ENCODE data around the gene ITPRIP.

The ITPRIP gene

DNA sequence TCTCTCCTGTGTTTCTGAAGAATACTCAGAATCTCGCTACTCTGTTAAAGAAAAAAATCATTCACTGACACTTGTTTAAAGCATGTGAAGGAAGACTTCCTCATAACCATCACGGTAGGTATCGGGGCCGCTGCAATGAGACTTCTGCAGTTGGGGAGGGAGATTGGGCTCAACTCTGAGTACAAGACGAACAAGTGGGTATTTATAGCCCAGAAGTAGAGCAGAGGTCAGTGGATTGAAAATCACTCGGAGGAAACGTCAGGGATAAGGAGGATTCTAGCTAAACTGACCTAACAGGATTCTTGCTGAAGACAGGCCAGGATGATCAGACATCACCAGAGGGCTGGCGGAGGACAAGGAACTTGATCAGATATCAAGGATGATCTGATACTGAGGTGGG is 33.3 kb downstream of the ITPRIP start:
- no peak for DNase-seq

DNA sequence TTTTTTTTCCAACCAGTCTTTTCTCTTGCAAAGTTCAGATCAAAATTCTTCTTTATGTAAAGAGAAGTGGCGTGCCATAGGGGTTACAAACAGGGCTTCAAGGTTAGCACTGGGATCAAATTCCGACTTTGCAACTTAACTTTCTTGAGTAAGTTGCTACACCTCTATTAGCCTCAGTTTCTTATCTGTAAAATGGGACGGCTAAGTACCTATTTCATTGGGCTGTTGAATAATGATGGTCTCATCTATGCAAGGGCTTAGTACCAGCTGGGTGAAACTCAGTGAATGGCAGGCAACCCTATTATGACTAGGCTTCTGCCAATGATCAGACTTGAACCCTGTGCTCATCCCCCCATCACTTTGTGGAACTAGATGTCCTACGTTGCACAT is 33.9 kb downstream of the ITPRIP start:
- no peak for DNase-seq

DNA sequence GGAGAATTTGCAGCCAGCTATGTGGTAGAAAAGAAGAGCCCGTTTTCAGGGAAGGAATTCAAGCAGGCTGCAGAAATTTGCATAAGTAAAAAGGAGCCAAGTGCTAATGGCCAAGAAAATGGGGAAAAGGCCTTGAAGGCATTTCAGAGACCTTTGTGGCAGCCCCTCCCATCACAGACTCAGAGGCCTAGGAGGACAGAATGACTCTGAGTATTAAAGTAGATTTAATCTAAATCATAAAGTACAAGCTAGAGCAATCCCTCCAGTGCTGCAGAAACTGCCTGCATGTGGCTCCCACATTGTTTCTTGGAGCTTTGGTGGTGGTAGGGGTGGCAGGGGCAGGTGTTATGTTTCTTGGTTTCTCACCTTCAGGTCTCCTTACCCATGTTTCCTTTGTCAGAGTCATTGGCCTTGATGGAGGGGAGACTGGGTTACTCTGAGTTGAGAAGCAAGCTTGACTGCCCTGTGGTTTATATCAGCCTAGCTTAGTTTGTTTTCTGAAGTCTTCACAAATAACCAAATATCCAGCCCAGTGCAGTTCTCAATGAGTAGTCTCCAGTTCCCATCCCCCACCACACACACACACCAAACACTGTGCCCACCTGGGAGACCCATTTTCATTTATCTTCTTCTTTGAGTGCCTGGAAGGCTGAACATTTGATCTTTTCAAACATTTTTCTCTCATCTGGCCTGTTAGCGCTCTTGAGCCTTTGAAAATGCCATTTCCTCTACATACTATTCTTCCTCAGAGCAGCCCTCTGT is 34.5 kb downstream of the ITPRIP start:
- peak in 1 of 2 donors; percentile 44 for DNase-seq

DNA sequence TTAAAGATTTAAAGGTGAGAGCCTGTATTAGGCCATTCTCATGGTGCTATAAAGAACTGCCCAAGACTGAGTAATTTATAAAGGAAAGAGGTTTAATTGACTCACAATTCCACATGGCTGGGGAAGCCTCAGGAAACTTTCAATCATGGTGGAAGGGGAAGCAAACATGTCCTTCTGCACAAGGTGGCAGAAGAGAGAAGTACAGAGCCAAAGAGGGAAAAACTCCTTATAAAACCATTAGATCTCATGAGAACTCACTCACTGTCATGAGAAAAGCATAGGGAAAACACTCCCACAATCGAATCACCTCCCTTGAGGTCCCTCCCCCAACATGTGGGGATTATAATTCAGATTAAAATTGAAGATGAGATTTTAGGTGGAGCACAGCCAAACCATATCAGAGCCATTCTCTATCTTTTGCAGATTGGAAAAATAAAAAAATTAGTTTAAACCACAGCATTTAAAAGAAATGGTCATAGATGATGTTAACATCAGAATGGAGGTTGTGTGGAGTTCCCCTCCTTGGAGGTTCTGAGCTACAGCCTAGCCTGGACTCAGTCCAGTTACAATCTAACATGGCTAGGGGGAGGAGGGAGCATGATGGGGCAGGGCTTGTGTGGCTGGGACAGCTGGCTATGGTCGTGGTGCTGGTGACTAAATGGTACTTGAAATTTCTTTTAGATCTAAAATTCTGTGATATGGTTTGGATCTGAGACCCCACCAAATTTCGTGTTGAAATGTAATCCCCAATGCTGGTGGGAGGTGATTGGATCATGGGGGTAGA is 36.2 kb downstream of the ITPRIP start:
- DNase-seq, result no peak

DNA sequence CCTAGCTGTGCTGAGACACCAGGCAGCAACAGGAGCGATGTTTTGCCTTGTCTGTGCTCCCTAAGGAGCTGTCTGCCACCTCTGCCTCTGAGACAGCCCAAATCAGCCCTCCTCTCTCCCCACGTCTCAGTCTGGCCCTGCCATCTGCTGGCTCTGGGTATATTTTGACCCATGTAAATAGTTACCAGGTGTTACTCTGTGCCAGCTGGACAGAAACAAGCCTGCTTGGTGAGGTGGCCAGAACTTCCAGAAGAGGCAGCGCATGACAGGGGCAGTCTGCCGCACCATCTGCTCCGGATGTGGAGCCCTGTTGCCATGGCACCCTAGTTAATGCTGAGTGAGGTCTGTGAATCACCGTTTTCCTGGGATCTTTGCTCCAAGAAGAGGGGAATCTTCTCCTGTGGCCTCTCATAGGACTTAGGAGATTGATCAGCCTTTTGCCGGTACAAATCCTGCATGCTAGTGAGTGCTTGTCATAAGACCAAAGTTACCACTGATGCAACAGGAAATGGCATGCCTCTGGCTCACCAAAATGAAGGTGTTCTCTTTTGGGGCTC is 37.5 kb downstream of the ITPRIP start:
- DNase-seq, result no peak

DNA sequence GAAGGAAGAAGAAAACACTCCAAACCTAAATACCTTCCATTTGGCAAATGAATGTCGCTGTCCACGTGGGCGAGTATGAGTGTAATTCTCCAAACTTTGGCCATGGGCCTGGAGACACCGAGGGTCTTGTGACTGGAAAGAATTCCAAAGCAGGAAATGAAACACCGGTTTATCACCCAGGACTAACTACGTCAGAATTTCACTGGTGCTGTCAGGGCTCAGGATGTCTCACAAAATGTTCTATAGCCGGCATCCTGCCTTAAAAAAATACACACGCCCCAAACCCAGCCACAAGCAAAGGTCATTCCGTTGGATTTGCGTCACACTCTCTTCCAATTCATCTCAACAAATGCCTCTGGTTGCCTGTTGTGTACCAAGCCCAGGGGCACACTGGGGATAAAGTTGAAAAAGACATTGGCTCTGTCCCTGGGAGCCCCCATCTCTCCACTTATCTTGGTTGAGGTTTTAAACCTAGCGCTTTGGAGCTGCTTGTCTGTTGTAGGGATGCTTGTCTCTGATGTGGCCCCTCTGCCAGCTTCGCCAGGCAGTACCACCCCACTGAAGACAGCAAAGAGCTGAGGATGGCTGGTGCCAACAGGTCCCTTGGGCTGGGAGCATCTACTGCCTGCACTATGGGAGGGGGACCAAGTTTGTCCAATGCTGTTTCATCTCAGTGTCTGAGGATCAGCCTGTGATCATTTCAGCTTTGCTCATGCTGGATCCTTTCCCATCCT is 38.1 kb downstream of the ITPRIP start:
- DNase-seq, result no peak

DNA sequence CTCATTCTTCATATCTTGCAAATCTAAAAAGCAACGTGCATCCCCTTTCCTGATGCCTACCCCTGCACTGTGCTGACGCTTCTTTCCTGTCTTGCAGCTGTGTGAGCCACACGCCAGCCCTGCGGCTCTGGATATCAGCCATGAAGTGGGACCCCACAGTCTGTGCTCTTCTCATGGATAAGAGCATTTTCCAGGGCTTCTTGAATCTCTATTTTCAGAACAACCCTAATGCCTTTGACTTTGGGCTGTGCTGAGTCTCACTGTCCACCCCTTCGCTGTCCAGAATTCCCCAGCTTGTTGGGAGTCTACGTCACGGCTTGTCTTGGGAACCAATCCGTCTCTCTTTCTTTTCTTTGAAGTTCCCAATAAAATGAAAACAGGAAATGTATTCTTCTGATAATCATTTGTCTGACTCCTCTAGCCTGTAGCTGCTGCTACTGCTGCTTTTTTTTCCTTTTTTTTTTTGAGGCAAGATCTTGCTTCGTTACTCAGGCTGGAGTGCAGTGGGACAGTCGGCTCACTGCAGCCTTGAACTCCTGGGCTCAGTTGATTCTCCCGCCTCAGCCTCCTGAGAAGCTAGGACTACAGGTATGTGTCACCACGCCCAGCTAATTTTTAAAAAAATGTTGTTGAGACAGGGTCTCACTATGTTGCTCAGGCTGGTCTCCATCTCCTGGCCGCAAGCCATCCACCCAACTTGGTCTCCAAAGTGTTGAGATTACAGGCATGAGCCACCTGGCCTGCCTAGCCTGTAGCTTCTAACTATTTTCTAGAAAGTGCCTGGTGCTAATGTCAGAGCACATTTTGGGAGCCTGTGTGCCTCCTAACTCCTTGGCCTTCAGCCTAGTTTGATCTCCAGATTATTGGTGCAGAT is 39.0 kb downstream of the ITPRIP start:
- DNase-seq, result no peak

DNA sequence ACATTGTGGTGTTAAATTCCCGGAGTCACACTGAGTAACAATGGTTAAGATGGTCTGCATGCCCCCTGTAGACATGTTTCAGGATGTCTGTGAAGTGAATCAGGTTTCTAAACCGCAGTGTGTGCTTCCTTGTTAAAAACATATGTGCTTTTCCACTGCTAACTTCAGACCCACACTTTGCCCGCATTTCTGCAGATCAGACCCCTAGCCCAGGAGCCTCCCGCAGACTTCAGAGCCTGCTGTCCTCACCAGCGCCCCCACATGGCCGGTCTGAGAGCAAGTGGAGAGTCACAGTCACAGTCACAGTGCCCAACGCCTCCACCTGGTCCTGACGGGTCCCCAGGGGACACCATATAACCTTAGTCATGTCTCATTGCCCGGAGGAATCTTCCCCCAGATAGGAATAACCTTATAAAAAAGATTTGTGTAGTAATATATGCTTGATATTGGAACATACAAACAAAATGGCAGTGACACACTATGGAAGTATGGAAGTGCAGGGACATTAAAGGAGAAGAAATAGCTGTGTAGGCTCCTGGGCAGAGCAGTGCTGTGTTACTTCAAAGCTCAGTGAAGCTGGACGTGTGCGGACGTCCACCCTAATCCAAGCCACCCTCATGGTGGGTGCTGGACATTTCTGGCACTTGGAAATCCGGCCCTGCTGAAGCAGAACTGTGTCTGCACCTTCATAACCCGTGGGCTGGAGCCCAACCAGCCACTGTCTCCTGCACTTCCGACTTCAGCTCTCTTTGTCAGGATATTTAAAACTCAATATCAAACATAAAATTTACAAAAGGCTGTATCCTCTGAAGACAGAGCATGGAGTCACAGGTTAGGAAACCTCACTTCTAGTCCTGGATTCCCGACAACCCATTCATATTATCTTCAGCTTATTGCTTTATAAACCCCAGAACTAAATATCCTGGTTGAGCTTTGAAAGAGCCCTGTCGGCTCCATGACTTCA is 40.3 kb downstream of the ITPRIP start:
- peak in 1 of 2 donors; percentile 11 for DNase-seq

DNA sequence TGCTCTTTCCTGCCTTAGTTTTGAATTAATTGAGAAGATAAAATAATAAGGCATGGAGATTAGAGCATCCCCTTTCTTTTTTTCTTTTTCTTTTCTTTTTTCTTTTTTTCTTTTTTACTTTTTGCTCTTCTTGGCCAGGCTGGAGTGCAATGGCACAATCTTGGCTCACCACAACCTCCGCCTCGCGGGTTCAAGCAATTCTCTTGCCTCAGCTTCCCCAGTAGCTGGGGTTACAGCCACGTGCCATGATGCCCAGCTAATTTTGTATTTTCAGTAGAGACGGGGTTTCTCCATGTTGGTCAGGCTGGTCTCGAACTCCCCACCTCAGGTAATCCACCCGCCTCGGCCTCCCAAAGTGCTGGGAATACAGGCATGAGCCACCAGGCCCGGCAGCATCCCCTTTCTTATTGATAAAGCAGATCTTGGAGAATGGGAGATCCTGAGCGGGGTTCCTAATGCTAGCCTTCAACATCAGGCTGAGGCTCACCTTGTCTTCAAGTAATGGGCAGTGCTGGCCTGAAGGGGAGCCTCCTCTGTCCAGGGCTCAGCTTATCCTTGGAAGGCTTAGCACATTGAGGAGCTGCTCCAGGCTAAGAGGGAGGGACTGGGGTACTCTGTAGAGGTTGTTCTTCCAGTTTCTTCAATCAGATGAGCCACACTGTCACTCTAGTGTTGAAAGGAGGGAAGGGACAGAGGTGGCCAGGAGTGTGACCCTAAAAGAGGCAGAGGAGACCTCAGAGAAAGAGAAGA is 41.4 kb downstream of the ITPRIP start:
- no peak for DNase-seq

DNA sequence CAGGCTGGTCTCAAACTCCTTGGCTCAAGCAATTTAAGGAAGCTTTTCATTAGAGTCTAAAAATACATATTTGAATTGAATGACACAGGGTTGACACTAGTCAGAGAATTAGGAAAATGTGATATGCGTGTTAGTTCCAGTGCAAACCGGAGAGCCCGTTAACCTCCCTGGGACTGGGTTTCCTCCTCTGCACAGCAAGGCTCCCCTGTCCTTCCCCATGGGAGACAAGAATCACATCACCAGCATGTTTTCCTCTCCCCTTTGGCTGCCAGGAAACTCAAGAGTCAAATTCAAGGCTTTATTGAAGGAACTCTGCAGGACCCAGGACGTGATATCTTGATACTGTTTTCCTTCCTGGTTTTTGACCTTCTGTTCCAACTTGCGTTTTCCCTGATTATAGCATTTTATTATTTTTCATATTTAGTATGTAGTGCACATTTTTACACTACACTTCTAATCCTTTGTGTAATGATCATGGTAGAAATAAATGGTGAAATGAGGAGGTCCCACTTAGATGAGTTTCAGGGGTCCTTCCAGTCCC is 44.4 kb downstream of the ITPRIP start:
- no peak for DNase-seq

DNA sequence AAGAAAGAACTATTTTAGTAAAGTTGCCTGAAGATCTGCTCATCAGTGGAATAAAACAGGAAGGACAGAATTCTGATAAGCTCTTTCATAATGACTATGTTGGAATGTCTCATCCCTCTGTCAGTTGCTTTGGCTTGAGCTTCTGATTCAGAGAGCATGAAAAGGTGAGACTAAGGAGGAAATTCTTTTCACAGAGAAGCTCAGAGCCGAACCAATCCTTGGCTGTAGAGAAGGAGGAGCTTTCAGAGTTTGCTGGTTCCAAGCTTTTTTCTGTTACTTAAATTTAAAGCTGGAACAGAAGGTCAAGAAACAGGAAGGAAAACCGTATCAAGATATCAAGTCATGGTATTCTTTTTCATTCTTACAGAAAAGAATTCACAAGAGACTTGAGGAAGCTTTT is 45.3 kb downstream of the ITPRIP start:
- DNase-seq, result no peak

DNA sequence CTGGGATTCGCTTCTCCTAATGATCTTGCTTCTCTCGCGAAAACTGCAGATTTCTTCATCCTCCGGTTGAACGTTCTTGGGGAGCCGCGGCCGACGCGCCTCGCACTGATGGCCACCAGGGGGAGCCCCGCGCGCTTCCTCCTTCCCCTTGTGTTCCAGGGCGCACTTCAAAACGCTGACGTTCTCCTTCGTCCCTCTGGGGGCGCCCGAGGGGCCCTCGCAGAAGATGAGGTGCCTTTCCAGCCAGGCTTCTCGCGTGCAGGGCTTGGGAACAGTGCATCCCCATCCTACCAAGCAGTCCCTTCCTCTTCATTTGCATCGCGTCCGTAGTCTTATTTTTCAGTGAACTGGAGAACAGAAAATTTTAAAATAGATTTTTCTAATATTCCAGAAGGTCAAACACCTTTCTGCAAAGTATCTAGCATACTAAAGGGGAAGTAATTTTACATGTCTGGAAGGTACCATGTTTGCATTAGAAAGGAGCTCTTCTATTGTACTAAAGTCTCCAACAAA is 46.8 kb downstream of the ITPRIP start:
- peak; percentile 86 to 87 for DNase-seq

DNA sequence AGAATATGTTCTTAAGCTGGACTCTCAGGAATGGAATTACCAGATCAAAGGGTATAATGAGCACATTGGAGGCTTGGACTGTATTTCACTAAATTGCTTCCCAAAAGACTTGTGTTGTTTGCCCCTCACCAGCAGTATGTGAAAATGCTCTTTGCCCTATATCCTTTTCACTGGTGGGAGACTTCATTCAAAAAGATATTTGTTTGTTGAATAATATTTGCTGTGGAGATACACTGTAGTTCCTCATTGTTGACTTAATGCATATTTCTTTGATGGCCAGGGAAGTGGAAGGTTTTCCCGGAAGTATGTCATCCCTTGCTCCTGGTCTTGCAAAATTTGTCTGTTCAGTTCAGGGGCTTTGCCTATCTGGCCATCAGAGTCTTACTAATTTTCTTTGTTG is 49.9 kb downstream of the ITPRIP start:
- no peak for DNase-seq

DNA sequence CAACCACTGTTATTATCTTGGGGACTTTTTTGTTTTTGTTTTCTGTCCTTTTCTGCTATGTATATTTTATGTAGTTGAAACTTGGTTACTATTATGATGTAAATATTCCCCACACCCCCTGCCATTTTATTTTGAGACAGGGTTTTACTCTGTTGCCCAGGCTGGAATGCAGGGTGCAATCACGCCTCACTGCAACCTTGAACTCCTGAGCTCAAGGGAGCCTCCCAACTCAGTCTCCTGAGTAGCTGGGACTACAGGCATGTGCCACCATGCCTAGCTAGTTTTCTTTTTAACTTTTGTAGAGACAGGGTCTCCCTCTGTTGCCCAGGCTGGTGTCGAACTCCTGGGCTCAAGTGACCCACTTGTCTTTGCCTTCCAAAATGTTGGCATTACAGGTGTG is 51.3 kb downstream of the ITPRIP start:
- DNase-seq, result no peak

DNA sequence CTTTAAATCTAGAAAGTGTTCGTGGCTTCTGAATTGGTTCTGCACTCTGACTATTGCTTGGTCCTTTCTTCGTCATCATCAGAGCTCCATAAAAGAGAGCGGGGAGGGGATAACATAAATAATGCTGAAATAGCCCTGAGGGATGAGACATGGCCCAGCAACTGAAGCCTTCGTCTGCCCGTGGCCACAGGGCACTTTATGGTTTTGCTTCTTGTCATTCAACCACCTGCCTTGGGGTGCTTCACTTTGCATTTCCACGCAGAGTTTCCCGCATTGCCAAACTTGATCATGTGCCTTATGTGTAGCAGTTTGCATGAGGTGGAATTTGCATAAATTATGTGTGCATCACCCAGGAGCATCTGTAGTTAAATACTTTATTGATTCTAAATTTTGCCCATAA is 53.4 kb downstream of the ITPRIP start:
- no peak for DNase-seq

DNA sequence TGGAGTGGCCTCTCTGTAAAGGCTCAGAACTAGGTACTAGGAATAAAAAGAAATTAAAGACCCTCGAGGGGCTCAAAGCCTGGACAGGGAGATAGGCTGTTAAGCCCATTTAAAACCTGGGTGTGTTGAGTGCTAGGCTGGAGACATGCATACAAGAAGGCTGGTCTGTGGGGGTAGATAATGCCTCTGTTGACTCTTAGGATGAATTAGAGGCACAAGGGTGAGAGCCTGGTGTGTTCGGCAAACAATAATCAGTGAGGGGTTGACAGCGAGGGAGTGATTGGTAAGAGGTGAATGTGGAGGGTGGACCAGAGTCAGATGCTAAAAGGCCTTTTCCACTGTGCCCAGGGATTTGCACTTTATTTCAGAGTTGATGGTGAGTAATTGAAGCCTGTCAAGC is 56.6 kb downstream of the ITPRIP start:
- no peak for DNase-seq

DNA sequence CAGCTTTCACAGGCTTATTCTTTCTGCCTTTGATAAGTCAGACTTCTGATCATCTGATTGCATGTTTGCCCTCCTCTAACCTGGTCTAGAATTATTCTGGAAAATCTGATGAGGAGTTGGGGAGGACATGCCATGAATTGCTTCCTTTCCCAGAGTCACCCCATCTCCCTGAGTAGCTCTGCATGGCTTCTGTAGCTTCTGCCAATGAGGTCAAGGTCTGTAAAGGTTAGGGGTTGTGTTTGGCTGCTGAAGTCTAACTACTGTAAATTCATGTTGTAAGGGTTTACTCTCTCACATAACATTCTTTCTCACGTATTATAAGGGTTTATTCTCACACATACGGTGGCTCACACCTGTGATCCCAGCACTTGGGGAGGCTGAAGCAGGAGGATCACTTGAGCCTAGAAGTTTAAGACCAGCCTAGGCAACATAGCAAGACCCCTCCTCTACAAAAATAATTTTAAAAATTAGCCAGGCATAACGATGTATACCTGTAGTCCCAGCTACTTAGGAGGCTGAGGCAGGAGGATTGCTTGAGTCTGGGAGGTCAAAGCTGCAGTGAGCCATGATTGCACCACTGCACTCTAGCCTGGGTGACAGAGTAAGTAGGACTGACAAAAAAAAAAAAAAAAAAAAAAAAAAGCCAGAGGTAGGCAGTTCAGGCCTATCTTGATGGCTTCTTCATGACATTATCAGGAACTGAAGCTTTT is 58.6 kb downstream of the ITPRIP start:
- no peak for DNase-seq

DNA sequence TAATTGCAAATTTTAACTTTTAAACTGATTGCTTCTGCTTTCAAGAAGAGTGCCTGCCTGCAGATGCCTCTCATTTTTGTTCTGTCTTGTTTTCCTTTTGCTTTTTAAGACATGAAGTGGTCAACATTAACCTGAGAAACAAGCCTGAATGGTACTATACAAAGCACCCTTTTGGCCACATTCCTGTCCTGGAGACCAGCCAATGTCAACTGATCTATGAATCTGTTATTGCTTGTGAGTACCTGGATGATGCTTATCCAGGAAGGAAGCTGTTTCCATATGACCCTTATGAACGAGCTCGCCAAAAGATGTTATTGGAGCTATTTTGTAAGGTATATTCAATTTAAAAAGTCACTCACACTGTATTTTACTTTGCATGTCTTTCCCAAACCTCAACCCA is 60.5 kb downstream of the ITPRIP start:
- DNase-seq, result no peak

DNA sequence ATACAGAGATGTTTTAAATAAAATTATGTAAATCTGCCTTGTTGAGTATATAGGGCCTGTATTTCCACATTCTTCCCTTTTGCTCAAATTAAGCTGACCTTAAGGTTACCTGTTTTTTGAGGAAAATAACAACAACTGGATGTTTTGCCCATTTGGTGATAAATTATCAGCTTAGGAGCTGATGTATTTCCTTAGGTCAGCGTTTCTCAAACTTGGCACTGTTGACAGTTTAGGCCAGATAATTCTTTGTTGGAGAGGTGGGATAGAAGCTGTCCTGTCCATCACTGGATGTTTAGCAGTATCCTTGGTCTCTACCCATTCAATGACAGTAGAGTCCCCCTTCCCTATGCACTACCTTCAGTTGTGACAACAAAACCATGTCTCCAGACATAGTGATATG is 62.1 kb downstream of the ITPRIP start:
- no peak for DNase-seq
